ENCODE data around the gene ERICH4. TPM values are rescaled to one million over a fixed set of nuclear protein-coding genes. Genes with fewer than 3 reads are reported as not detected.

Gene ERICH4
- polyA plus RNA-seq, 1 experiment, result not detected

DNA sequence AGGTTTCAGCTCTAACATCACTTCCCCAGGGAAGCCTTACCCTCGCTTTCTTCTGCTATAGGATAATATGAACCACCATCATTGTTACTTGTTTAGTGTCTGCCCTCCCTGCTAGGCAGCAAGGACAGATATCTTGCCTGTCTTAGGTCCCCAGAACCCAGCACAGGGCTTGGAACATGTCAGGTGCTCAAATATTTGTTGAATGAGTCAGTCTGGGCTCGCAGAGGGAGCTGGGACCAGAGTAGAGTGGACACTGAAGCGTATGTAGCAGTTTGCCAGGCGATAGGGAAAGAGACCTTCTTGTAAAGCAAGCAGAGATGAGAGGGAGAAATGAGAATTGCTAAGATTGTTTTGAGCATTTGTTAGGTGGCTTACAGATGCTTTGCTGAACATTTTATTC is 33.7 kb upstream of the ERICH4 start:
- POLR2A ChIA-PET, result no interaction called here
- Histone ChIP-seq H3K27me3 (ENCODE audit: control insufficient read depth, insufficient read depth, low read length) (no peaks in the 10 kb centered on the region), H3K9me3 (ENCODE audit: control insufficient read depth, insufficient read depth, low read length) (no peaks in the 10 kb centered on the region), H3K27ac (ENCODE audit: low read depth, low read length) (no peak overlapping the region), H3K4me3 (ENCODE audit: low read depth, low read length) (no peak overlapping the region)
- no peak for DNase-seq (ENCODE audit: low read depth, low spot score)
- TF ChIP-seq, protein P1, sequence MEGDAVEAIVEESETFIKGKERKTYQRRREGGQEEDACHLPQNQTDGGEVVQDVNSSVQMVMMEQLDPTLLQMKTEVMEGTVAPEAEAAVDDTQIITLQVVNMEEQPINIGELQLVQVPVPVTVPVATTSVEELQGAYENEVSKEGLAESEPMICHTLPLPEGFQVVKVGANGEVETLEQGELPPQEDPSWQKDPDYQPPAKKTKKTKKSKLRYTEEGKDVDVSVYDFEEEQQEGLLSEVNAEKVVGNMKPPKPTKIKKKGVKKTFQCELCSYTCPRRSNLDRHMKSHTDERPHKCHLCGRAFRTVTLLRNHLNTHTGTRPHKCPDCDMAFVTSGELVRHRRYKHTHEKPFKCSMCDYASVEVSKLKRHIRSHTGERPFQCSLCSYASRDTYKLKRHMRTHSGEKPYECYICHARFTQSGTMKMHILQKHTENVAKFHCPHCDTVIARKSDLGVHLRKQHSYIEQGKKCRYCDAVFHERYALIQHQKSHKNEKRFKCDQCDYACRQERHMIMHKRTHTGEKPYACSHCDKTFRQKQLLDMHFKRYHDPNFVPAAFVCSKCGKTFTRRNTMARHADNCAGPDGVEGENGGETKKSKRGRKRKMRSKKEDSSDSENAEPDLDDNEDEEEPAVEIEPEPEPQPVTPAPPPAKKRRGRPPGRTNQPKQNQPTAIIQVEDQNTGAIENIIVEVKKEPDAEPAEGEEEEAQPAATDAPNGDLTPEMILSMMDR (IDR thresholded peaks at IDR 0.05; ENCODE audit: low read depth, low read length), result no peak
- CTCF ChIA-PET, result no interaction called here

DNA sequence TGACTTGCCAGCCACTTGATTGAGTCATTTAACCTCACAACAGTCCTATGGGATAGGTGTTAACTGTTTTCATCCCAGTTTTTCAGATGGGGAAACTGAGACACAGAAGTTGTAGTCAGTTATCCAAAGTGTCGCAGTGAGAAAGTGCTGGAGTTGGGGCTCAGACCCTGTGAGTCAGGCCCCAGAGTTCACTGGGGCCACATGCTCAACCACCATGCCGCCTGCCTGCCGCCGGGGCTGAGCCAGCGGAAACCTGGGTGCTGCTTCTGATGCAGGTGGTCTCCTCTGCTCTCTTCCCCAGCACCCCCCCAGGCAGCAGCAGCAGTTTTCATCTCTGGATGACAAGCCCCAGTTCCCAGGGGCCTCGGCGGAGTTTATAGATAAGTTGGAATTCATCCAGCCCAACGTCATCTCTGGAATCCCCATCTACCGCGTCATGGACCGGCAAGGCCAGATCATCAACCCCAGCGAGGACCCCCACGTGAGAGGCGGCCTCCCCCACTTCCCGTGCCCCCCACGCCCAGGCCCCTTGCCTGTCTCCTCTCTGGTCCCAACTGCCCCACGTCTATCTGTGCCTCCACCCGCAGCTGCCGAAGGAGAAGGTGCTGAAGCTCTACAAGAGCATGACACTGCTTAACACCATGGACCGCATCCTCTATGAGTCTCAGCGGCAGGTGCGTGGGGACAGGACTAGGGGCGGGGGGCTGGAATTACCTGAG is 32.5 kb upstream of the ERICH4 start:
- POLR2A ChIA-PET, result no interaction called here
- TF ChIP-seq, protein P1 (IDR thresholded peaks at IDR 0.05; ENCODE audit: low read depth, low read length), result no peak
- DNase-seq (ENCODE audit: low read depth, low spot score), result no peak
- Histone ChIP-seq H3K27ac (ENCODE audit: low read depth, low read length) (no peak overlapping the region), H3K27me3 (ENCODE audit: control insufficient read depth, insufficient read depth, low read length) (no peaks in the 10 kb centered on the region), H3K9me3 (ENCODE audit: control insufficient read depth, insufficient read depth, low read length) (no peaks in the 10 kb centered on the region), H3K4me3 (ENCODE audit: low read depth, low read length) (no peak overlapping the region)
- CTCF ChIA-PET, result interaction anchor here (0.8 kb wide), 1 partner anchor 38 kb away, joined by 3 read pairs; no protein-coding TSS in a partner anchor

- no peaks in the 10 kb centered on the region for H3K27me3 ChIP-seq (ENCODE audit: control insufficient read depth, insufficient read depth, low read length)
- no peak overlapping the region for H3K27ac ChIP-seq (ENCODE audit: low read depth, low read length)
- DNase-seq (ENCODE audit: low read depth, low spot score), result no peak
- H3K9me3 ChIP-seq (ENCODE audit: control insufficient read depth, insufficient read depth, low read length), result no peaks in the 10 kb centered on the region
- TF ChIP-seq, protein P1 (IDR thresholded peaks at IDR 0.05; ENCODE audit: low read depth, low read length), result no peak
- POLR2A ChIA-PET, result no interaction called here
- CTCF ChIA-PET, result no interaction called here
- H3K4me3 ChIP-seq (ENCODE audit: low read depth, low read length), result no peak overlapping the region
Measured at GRCh38 chr19:41411100-41411967, 31.6 kb upstream of the ERICH4 start.

DNA sequence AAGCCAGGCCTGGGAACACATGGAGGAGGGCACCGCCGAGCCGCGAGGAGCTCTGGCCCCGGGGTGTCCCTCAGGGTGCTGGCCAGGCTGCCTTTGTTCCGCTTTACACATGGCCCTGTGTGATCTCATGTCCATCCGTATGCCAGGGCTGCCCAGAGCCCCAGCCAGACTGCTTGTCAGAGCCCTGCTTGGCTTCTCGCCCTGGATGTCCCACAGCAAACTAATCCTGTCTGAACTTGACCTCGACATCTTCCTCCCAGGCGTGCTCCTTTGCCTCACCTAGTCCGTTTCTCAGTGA is 31.0 kb upstream of the ERICH4 start:
- no peak overlapping the region for H3K4me3 ChIP-seq (ENCODE audit: low read depth, low read length)
- POLR2A ChIA-PET, result no interaction called here
- H3K27me3 ChIP-seq (ENCODE audit: control insufficient read depth, insufficient read depth, low read length), result no peaks in the 10 kb centered on the region
- CTCF ChIA-PET, result no interaction called here
- no peak for DNase-seq (ENCODE audit: low read depth, low spot score)
- TF ChIP-seq, protein P1 (IDR thresholded peaks at IDR 0.05; ENCODE audit: low read depth, low read length), result no peak
- H3K9me3 ChIP-seq (ENCODE audit: control insufficient read depth, insufficient read depth, low read length), result no peaks in the 10 kb centered on the region
- H3K27ac ChIP-seq (ENCODE audit: low read depth, low read length), result no peak overlapping the region

DNA sequence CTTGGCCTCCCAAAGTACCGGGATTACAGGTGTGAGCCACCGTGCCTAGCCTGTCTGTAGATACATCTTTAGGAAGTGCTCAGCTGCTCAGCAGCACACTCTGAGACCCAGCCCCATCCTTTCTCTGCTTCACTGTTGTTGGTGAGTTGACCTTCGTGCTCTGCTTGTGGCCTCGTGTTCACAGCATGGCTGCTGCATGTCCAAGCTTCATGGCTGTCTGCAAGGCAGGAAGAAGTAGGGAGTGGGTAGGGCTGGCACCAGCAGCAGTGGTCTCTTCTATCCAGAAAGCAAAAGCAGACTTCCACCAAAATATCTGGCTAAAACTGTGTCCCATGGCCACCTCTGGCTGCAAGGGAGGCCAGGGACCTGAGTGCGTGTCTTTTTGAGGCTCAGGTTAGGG is 30.0 kb upstream of the ERICH4 start:
- ChIA-PET POLR2A (no interaction called here), CTCF (interaction anchor here (0.6 kb wide), 1 partner anchor 61 kb away, joined by 3 read pairs; no protein-coding TSS in a partner anchor)
- DNase-seq (ENCODE audit: low read depth, low spot score), result no peak
- TF ChIP-seq, protein P1 (IDR thresholded peaks at IDR 0.05; ENCODE audit: low read depth, low read length), result no peak
- Histone ChIP-seq H3K27me3 (ENCODE audit: control insufficient read depth, insufficient read depth, low read length) (no peaks in the 10 kb centered on the region), H3K9me3 (ENCODE audit: control insufficient read depth, insufficient read depth, low read length) (no peaks in the 10 kb centered on the region), H3K27ac (ENCODE audit: low read depth, low read length) (no peak overlapping the region), H3K4me3 (ENCODE audit: low read depth, low read length) (no peak overlapping the region)
